HG02943 (cell line): ENCODE results near the gene AOPEP.

Experiments used
- ATAC-seq: cut with Tn5 transposase; IDR thresholded peaks from one replicate; pipeline ENCODE4 v1.9.1; 2021; ENCODE audit warnings: mild to moderate bottlenecking, low read depth, moderate library complexity; ENCODE audit not compliant: unreplicated experiment

AOPEP gene

DNA sequence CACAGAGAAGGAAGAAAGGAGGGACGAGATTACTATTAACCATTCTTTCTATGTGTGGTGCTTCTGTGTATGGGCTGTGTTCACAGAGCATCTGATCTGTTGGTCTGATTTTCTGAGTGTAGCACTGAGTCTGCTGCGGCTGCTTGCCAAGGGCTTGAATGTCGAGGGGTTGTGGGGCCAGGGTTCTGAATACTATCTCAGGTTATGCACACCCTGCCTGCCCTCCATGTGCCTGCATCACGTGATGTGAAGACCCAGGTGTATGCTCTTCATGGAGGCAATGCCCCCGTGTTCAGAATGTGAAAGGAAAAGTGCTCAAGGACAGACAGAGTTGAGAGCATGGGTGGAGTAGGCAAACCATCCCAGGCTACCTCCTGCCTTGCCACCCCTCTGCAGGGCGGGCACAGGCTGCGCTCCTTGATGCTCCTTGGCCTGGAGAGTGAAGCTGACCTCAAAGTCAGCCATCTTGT is 336.1 kb downstream of the AOPEP start:
- no peak for ATAC-seq

DNA sequence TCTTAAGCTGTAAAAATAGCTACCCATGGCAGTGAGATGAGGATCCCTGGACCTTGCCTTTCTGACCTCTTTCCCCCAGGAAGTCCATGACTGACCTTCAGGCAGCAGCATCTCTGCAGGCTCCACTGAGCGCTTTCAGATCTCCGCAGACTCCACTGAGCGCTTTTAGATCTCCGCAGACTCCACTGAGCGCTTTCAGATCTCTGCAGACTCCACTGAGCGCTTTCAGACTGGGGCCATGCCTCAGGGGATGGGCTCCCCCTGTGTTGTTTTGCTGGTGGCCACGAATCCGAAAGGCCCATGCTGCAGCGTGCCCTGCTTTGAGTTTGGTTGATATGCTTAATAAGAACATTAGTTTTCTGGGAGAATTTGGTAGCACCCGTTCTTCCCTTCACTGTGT is 336.8 kb downstream of the AOPEP start:
- no peak for ATAC-seq

DNA sequence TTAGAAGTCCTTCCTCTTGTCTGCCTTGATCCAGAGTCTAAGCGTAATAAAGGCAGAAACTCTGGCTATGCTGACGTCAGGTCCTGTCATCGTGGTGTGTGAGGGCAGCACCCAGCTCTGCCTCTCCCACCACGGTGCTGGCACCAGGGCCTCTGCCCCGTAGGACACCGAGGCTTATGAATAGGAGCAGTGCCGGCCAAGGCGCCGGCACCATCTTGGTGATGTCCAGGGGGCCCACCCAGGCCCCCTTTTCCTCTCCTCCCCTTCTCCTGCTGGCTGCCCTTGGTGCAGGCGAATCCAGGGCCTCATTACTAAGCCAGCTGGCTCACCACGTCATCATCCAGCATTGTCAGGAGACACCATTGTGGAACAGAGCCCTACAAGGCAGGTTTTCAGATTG is 338.7 kb downstream of the AOPEP start:
- ATAC-seq = no peak

DNA sequence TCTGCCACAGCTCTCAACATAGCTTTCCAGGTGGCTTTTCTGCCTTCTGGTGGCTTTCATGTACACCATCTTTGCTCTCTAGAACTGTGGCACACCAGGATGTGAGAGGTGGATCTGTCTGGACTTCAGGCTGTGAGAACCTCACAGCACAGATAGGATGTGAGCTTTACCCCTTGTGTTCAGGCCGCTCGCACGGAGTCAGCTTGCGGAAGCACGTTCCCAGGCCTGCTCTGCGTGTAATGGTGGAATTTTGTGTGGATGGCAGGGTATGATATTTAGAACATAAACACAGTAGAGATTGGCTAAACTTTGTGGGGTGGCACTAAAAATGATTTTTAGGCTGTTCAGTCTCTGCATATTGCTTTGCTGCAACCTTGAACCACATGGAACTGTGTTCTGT is 340.6 kb downstream of the AOPEP start:
- no peak for ATAC-seq

- no peak for ATAC-seq
Measured at GRCh38 chr9:95067897-95068296, 341.4 kb downstream of the AOPEP start.

GRCh38 chr9:95070549-95071021 is 344.1 kb downstream of the AOPEP start:
- no peak for ATAC-seq

- no peak for ATAC-seq
Measured at GRCh38 chr9:95071450-95071849, 345.0 kb downstream of the AOPEP start.

DNA sequence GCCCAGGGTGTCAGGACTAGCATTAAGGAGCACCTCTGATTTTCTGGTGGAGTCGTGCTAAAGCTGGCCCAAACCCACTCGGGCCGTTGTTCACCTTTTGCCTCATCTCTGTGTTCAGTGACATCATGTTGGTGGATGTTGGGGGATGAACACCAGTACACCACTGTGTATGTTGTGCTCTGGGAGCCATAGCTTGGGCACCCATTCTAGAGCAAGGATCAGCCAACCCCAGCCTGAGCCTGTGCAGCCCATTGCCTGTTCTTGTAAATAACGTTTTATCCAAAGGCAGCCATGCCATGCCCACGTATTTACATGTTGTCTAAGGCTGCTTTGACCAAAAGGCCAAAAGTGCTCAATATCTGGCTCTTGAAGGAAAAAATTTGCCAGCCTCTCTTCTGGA is 345.4 kb downstream of the AOPEP start:
- ATAC-seq = no peak

DNA sequence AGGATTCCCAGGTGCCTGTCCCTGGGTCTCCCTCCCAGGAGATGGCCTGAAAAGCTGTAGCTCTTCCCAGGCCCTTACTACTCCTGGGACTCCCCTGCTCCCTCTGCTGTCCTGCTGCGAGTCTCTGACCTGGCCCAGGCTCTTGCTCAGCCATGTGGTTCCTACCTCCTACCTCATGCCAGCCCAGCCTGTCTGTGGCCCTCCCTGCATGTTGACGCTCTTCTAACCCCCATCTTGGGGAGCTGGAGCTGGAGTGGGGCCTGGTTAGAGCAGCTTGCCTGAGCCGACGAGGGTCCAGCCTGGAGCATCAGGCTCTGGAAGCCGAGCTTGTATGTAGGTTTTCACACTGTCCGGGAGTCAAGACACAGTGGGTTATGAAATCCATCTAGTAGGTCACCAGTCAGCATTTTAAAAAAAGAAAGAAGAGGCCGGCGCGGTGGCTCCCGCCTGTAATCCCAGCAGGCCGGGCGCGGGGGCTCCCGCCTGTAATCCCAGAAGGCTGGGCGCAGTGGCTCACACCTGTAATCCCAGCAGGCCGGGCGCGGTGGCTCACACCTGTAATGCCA is 346.6 kb downstream of the AOPEP start:
- no peak for ATAC-seq

GRCh38 chr9:95073918-95074317 is 347.4 kb downstream of the AOPEP start:
- ATAC-seq = no peak

- ATAC-seq = no peak
Measured at GRCh38 chr9:95074632-95075031, 348.1 kb downstream of the AOPEP start.

GRCh38 chr9:95075700-95076099 is 349.2 kb downstream of the AOPEP start:
- ATAC-seq = no peak

DNA sequence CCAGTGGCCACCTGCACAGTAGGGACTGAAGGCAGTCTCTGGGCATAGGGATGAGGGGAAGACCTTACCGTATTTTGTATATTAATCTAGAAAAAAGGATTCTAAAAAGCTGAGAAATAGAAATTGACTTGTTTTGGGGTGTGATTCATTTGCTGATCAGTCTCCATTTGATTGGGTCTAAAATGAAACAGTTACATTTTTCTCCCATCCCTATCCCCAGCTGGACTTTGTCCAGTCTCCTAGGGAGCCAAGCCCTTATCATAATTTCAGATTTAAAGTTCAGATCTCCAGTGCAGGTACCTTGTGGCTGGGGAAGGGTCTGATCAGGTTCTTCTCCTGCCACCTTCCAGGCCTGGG is 350.2 kb downstream of the AOPEP start:
- no peak for ATAC-seq

DNA sequence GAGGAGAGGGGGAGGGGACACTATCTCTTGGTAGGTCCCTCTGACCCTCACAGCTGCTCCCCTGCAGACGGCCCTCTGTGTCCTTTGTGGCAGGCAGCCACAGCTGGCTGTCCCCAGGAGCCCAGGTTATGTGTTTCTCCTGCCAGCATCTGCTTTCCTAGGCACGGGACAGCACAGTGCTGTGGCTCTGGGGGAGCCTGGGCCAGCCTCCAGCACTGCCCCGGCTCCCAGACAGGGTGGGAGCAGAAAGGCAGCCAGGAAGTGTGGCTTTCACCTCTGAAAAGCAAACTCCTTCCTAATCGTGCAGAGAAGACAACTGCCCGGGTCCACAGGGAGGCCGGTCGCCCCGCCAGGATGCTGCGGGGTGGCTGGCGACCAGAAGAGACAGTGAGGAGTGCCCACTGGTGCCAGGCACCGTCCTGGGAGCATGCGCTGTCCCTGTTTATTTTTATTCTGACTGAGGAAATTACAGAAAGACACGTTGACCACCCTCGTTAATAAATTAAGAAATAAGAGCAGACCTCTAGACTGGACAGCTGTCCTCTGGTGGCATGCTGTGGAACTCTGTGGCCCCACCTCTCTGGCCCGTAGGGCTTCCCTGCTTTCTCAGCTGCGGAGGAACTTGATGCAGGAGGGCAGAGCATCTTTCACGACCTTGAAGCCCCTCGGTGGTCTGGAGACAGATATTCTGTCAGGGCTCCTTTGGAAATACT is 350.7 kb downstream of the AOPEP start:
- ATAC-seq = no peak

DNA sequence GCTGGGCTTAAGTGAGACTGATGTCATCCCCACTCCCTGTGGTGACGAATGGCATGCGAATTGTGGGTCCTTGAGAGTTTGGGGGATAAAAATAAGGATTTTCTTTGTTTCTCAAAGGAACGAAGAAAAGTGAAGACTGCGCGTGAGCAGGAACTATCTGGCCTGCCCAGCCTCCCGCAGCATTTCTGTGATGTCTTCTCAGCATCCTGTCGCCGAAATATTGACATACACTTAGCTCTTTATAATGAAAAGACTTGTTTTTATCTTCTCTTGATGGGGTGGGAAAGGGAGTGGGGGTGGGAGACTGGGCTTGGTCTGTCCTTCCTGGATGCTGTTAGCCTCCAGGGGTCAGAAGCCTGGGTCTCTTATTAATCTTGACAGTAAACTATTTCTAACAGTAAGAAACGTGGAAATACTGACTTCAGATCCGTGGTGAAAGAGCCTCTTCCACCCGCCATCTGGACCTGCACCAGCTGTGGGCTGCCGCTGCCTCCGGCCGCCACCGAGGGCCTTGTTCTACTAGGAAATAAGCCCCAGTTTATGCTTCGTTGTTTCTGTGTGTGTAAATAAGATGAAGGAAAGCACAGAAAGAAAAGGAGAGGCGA is 351.4 kb downstream of the AOPEP start:
- no peak for ATAC-seq

- ATAC-seq = no peak
Measured at GRCh38 chr9:95078511-95078910, 352.0 kb downstream of the AOPEP start.

DNA sequence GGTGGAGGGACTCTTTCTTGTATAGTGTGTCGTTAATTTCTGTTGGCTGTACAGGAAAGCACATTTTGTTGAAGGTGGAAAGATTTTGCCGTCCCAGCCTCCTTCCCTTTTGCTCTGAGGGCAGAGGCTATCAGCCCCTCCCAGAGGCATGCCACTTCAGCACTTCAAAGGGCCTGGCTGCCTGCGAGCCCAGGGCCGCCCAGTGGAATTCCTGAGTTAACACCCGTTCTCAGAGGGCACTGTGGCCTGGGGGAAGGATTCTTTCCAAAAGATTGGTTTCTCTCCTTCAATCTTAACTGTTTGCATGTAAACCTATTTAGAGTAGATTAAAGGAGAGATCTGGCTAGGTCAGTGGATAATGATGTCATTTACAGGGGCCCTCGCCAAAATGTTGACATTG is 352.4 kb downstream of the AOPEP start:
- no peak for ATAC-seq

DNA sequence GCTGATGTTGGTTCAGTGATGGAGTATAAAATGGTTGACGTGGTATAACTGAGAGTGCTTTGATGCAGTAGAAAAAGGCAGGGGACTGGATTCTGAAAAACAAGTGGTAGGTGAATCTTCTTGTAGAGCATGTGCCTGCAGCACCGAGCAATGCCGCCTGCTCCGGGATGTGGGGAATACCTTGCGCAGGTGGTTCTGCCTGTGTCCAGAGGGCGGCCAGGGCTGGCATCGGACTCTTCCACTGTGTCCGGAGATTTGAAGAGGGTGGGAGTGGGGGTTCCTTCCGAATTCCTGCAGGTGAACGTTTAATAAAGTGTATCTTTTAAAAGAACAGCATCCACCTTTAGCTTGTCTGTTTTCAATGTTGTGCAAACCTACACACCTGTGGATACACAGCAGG is 353.0 kb downstream of the AOPEP start:
- ATAC-seq = no peak

DNA sequence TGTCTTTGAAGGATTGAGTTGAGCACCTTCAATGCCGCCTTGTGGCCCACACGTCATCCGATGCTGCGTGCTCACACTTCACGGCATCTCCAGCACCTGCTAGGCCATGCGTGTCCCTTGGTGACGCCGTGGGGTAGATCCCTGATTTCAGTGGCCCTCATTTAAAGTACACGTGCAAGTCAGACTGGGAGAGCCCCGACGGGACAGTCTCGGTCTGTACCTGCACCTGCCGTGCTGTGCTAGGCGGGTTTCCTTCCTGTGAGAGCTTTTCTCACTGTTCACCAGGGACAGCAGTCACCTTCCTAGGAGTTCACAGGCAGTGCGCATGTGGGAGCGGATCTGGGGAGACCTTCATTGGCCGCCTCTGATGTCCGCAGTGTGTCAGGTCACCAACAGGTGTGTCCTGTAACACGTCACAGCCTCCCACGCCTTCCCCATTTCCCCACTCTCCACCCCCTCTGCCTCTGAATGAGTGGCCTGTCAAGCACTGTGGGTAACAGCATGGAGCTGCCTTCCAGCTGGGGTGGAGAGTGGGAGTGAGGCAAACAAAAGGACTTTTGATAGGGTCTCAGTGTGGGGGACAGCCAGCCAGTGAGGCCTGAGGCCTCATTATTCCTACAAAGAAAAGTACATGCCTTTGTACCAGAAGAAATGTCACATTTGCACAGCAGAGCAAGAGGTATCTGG is 354.6 kb downstream of the AOPEP start:
- no peak for ATAC-seq

DNA sequence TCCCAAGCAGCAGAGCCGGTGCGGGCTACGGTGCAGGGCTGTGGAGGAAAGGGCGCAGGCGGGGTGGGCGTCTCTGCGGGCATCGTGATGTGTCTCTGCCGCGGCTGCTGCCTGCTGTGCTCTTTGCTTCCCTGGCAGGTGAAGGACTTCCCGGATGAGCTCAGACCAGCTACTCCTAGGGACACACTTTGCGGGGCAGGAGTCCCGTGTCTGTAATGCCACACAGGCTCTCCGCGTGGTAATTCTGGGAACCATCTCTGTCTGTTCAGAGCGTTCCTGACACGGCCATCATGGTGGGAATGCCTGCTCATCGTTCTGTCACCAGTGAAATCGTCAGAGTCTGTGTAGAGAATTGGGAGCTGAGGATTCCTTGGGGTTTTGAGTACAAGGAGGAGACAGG is 355.5 kb downstream of the AOPEP start:
- ATAC-seq = no peak

- ATAC-seq = no peak
Measured at GRCh38 chr9:95082401-95083084, 356.0 kb downstream of the AOPEP start.
